Measurements from ENCODE around the gene HES1.

Gene HES1

GRCh38 chr3:194167480-194168282 is 31.7 kb downstream of the HES1 start:
- no peak for DNase-seq (ENCODE audit: low spot score)

DNA sequence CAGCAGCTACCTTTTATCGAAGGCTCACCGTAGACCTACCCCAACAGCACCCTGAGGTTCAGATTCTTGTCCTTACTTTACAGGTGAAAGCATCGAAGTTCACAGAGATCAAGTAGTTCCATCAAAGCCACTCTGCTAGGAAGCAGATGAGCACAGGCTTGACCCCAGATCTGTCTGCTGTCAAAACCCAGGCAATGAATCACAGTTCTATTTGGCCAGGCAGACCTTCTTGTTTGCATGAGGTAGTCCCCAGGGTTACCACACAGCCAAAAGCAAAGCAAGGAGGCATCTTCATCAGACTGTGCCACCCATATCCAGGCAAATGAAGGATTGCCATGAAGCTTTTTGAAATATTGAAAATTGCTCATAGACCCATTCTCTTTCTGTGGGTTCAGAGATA is 33.0 kb downstream of the HES1 start:
- no peak for DNase-seq (ENCODE audit: low spot score)

DNA sequence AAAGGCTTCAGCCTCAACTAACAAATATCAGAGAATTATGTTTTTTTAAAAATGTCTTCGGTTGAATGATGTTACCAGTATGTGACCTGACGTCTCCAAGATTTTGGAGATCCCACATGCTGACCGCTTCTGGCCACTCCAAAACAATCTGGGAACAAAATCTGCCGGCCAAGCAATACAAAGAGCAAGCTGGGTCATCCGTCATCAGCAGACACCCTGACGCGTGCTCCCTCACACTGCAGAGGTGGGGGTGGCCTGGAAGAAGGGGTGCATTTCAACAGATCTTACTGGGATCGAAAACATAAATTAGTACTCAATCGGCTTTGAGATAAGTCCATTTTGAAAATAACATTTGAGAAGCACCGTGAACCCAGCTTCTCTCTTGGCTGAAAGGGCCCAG is 33.6 kb downstream of the HES1 start:
- no peak for DNase-seq (ENCODE audit: low spot score)

DNA sequence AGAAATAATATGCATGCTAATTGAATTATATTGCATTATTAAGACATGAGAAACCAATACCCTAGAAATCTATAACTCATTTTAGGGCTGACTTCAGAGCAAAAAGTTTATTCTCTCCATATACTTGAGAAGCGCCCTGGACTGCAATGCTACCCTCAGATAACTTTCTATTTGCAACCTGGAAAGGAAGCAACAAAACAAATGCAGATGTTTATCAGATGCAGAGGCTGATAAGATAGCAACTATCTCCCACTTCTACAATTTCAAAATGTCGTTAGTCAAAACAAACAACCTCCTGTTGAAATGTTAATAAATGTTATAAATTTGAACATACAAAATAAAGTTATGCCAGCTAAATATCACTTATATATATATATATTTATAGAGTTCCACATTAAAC is 34.8 kb downstream of the HES1 start:
- no peak for DNase-seq (ENCODE audit: low spot score)

- DNase-seq (ENCODE audit: low spot score): no peak
These were observed 38.5 kb downstream of the HES1 start for GRCh38 chr3:194174406-194174805.

DNA sequence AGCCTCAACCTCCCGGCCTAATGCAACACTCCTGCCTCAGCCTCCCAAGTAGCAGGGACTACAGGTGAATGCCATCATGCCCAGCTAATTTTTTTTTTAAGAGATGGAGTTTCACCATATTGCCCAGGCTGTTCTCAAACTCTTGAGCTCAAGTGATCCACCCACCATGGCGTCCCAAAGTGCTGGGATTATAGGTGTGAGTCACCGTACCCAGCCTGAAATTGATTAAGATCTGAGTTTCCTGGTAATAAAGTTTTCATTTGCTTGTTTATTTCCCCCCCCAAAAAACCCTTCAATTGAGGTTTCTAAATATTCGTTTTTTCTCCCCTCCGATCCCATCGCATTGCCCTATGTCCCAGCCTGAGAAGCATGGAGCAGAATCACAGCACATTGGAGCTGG is 39.0 kb downstream of the HES1 start:
- DNase-seq (ENCODE audit: low spot score): no peak

GRCh38 chr3:194176274-194176991 is 40.5 kb downstream of the HES1 start:
- no peak for DNase-seq (ENCODE audit: low spot score)

DNA sequence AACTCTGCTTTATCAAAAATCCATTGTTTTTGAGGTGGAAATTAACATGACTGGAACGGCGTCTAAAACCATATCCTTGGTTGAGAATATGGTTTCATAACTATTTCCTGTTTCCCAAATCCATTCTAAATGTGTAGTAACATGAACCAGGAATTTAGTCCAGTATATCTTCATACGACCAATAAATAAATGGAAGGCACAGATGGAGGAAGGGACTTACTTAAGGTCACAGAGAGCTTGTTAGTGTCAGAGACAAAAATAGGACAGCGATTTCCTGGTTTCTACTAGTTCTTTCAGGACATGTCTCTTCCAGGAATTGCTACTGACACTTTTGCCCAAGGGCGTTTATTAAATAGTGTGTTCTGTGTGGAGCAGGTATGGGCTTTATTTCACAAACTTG is 41.2 kb downstream of the HES1 start:
- DNase-seq (ENCODE audit: low spot score): no peak

- no peak for DNase-seq (ENCODE audit: low spot score)
These were observed 42.2 kb downstream of the HES1 start for GRCh38 chr3:194178128-194178527.

- no peak for DNase-seq (ENCODE audit: low spot score)
These were observed 42.7 kb downstream of the HES1 start for GRCh38 chr3:194178669-194179068.

- no peak for DNase-seq (ENCODE audit: low spot score)
These were observed 44.6 kb downstream of the HES1 start for GRCh38 chr3:194180570-194180969.

- DNase-seq (ENCODE audit: low spot score): no peak
These were observed 45.9 kb downstream of the HES1 start for GRCh38 chr3:194181612-194182529.

DNA sequence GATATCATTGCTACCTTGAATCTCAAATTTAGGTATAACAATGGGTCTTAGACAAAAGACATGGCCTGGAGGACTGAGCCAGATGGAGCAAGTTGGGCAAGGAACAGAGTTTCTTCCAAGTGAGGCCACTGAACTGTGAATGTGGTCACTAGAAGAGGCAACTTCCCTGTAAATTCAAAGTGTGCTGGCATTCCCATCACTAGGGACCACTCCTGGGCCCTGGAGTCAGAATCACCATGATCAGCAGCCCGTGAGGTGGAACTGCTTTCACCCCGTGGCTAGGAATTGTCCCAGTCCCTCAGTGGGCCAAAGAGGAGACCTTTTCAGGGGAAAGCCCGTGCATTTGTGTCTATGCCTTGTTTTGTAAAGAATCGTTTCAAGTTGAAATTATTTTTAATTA is 47.3 kb downstream of the HES1 start:
- DNase-seq (ENCODE audit: low spot score): no peak

- no peak for DNase-seq (ENCODE audit: low spot score)
These were observed 48.4 kb downstream of the HES1 start for GRCh38 chr3:194184265-194184751.

- DNase-seq (ENCODE audit: low spot score): no peak
These were observed 48.9 kb downstream of the HES1 start for GRCh38 chr3:194184801-194185200.

DNA sequence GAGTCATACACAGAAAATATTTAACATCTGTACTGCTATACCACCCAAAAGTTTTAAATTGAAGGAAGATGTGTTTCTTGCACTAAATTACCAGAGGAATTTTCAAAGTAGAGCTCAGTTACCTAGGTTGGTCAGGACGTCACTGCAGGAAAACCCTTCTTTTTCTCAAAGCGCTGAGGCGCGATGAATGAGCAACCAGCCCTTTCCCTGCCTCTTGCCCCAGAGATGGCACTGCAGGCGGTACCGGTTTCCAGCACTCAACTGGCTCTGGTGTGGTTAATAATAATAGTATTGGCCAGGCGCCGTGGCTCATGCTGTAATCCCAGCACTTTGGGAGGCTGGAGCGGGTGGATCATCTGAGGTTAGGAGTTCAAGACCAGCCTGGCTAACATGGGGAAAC is 49.3 kb downstream of the HES1 start:
- no peak for DNase-seq (ENCODE audit: low spot score)

GRCh38 chr3:194187233-194187944 is 51.4 kb downstream of the HES1 start:
- no peak for DNase-seq (ENCODE audit: low spot score)

Measured in HuH-7.5 (cell line).